WTC11 (cell line): ENCODE measurements around the gene INPP5A. TPM values are rescaled to one million over a fixed set of nuclear protein-coding genes. Genes with fewer than 3 reads are reported as not detected.

ENCODE experiments used
- CREB1 ChIP-seq: sonication (generic); formaldehyde crosslinking; IDR thresholded peaks from 2 replicates; pipeline ENCODE4 v1.8.0; 2023; ENCODE audit warnings: mild to moderate bottlenecking, missing genetic modification reagents
- CREM ChIP-seq: sonication (generic); formaldehyde crosslinking; IDR thresholded peaks from 2 replicates; pipeline ENCODE4 v1.8.1; 2022; ENCODE audit warnings: mild to moderate bottlenecking, missing genetic modification reagents, moderate library complexity
- E2F4 ChIP-seq: sonication (generic); formaldehyde crosslinking; IDR thresholded peaks from 2 replicates; pipeline ENCODE4 v1.8.1; 2022; ENCODE audit warnings: low read depth, mild to moderate bottlenecking, moderate library complexity, missing genetic modification reagents, borderline replicate concordance
- ELF4 ChIP-seq: sonication (generic); formaldehyde crosslinking; IDR thresholded peaks from 2 replicates; pipeline ENCODE4 v1.8.1; 2022; ENCODE audit warnings: low read depth, mild to moderate bottlenecking, moderate library complexity, missing genetic modification reagents
- ETV6 ChIP-seq: sonication (generic); formaldehyde crosslinking; IDR thresholded peaks from 2 replicates; pipeline ENCODE4 v1.8.1; 2022; ENCODE audit warnings: mild to moderate bottlenecking, missing genetic modification reagents
- JUN ChIP-seq: sonication (generic); formaldehyde crosslinking; IDR thresholded peaks from 2 replicates; pipeline ENCODE4 v1.8.0; 2023; ENCODE audit warnings: mild to moderate bottlenecking, missing genetic modification reagents
- MAX ChIP-seq: sonication (generic); formaldehyde crosslinking; IDR thresholded peaks from 2 replicates; pipeline ENCODE4 v1.8.0; 2022; ENCODE audit warnings: mild to moderate bottlenecking, missing genetic modification reagents
- NFYB ChIP-seq: sonication (generic); formaldehyde crosslinking; conservative IDR thresholded peaks from 2 replicates; pipeline ENCODE4 v1.8.0; 2022; ENCODE audit warnings: low read depth, missing genetic modification reagents
- RORB ChIP-seq: fragments of 250-450 bp; sonication (Bioruptor Pico); IDR thresholded peaks from 2 replicates; pipeline ENCODE4 v1.9.0; 2021; ENCODE audit warnings: mild to moderate bottlenecking
- SP1 ChIP-seq: sonication (generic); formaldehyde crosslinking; conservative IDR thresholded peaks from 2 replicates; pipeline ENCODE4 v1.8.1; 2022; ENCODE audit warnings: missing genetic modification reagents
- USF1 ChIP-seq: sonication (generic); formaldehyde crosslinking; IDR thresholded peaks from 2 replicates; pipeline ENCODE4 v1.8.0; 2022; ENCODE audit warnings: mild to moderate bottlenecking, missing genetic modification reagents
- ZBTB21 ChIP-seq: sonication (generic); formaldehyde crosslinking; IDR thresholded peaks from 2 replicates; pipeline ENCODE4 v1.8.1; 2023; ENCODE audit warnings: mild to moderate bottlenecking, missing genetic modification reagents, borderline replicate concordance
- ZNF138 ChIP-seq: sonication (generic); formaldehyde crosslinking; conservative IDR thresholded peaks from 2 replicates; pipeline ENCODE4 v1.8.1; 2022; ENCODE audit warnings: mild to moderate bottlenecking, moderate library complexity, missing genetic modification reagents
- ZNF232 ChIP-seq: sonication (generic); formaldehyde crosslinking; IDR thresholded peaks from 2 replicates; pipeline ENCODE4 v1.8.0; 2022; ENCODE audit warnings: mild to moderate bottlenecking, missing genetic modification reagents
- ZNF317 ChIP-seq: sonication (generic); formaldehyde crosslinking; IDR thresholded peaks from 2 replicates; pipeline ENCODE4 v1.8.1; 2023; ENCODE audit warnings: low read depth, mild to moderate bottlenecking, moderate library complexity, missing genetic modification reagents, borderline replicate concordance
- ZNF396 ChIP-seq: fragments of 250-450 bp; sonication (Bioruptor Pico); IDR thresholded peaks from 2 replicates; pipeline ENCODE4 v1.8.0; 2021; ENCODE audit warnings: mild to moderate bottlenecking, moderate library complexity, borderline replicate concordance
- ZNF671 ChIP-seq: fragments of 250-450 bp; sonication (Bioruptor Pico); IDR thresholded peaks from 2 replicates; pipeline ENCODE4 v1.8.0; 2021; ENCODE audit warnings: mild to moderate bottlenecking
- total RNA-seq: library from RNA; stranded (reverse); gene quantifications from 3 replicates; pipeline ENCODE4 v1.2.3, GENCODE V29; 2021
- TF ChIP-seq, protein P1 (sequence below): sonication (generic); formaldehyde crosslinking; IDR thresholded peaks from 2 replicates; pipeline ENCODE4 v1.8.0; 2022; ENCODE audit warnings: mild to moderate bottlenecking, missing genetic modification reagents
- TF ChIP-seq, protein P2 (sequence below): sonication (generic); formaldehyde crosslinking; IDR thresholded peaks from 2 replicates; pipeline ENCODE4 v1.8.1; 2022; ENCODE audit warnings: missing genetic modification reagents, borderline replicate concordance
- TF ChIP-seq, protein P3 (sequence below): fragments of 250-450 bp; sonication (Bioruptor Pico); IDR thresholded peaks from 2 replicates; pipeline ENCODE4 v1.9.0; 2021; ENCODE audit warnings: mild to moderate bottlenecking, borderline replicate concordance

Gene INPP5A
- total RNA-seq, 1 experiment from 2014 or later = 22.1 TPM

DNA sequence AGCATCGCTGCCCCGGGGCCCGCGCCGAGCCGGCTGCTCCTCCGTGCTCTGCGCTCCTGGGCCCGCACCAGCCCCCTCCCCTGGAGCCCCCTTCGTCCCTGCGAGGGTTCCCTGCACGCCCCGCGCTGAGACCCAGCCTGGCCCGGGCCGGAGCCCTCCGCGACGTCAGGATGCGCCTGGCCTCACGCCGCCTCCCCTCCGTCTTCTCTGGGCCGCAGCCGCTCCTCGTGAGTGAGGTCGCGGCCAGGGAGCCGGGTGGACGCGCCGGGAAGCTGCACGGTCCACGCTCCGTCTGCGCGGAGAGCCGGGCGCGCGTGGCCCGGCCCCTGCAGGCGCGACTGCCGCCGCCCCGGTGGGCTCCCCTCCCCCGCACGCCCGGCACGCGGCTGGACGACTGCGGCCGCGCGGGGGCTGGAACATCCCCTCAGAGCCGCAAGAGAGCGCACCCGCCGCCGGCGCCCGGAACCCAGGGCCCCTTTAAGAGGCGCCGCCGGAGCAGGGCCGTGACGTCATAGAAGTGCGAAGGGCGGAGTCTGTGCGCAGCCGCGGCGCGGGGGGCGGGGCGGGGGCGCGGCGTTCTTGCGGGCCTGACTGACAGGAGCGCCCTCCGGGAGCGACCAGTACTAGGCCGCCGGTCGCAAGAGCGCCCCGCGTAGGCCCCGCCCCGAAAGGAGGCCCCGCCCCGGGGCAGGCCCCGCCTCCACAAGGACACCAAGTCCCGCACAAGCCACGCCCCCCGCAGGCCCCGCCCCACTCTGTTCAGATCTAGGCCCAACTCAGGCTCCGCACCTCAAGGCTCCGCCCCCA lies 507 bp upstream of the INPP5A start (continued):
- no peak for TF ChIP-seq ZNF396 (CRISPR knock-in tag)
- TF ChIP-seq MAX = peak; percentile 35; the same call in 1 of the 2 replicates
- TF ChIP-seq ELF4 (CRISPR knock-in tag) = 0 out of 2 replicates have a peak, but pooled peaks have one; percentile 37
- TF ChIP-seq USF1 (CRISPR knock-in tag) = no peak
- 0 out of 2 replicates have a peak, but pooled peaks have one; percentile 42 for TF ChIP-seq ETV6 (CRISPR knock-in tag)
- TF ChIP-seq SP1 (CRISPR knock-in tag) = peak; percentile 74
- TF ChIP-seq ZNF232 (CRISPR knock-in tag) = no peak
- TF ChIP-seq E2F4 (CRISPR knock-in tag) = no peak
- no peak for TF ChIP-seq CREB1 (CRISPR knock-in tag)
- TF ChIP-seq CREM (CRISPR knock-in tag) = peak; percentile 83
- TF ChIP-seq, protein P1, sequence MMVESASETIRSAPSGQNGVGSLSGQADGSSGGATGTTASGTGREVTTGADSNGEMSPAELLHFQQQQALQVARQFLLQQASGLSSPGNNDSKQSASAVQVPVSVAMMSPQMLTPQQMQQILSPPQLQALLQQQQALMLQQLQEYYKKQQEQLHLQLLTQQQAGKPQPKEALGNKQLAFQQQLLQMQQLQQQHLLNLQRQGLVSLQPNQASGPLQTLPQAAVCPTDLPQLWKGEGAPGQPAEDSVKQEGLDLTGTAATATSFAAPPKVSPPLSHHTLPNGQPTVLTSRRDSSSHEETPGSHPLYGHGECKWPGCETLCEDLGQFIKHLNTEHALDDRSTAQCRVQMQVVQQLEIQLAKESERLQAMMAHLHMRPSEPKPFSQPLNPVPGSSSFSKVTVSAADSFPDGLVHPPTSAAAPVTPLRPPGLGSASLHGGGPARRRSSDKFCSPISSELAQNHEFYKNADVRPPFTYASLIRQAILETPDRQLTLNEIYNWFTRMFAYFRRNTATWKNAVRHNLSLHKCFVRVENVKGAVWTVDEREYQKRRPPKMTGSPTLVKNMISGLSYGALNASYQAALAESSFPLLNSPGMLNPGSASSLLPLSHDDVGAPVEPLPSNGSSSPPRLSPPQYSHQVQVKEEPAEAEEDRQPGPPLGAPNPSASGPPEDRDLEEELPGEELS (CRISPR knock-in tag) = peak; percentile 54; the same call in 1 of the 2 replicates
- TF ChIP-seq ZNF138 (CRISPR knock-in tag) = no peak
- TF ChIP-seq ZNF671 = no peak
- TF ChIP-seq, protein P2, sequence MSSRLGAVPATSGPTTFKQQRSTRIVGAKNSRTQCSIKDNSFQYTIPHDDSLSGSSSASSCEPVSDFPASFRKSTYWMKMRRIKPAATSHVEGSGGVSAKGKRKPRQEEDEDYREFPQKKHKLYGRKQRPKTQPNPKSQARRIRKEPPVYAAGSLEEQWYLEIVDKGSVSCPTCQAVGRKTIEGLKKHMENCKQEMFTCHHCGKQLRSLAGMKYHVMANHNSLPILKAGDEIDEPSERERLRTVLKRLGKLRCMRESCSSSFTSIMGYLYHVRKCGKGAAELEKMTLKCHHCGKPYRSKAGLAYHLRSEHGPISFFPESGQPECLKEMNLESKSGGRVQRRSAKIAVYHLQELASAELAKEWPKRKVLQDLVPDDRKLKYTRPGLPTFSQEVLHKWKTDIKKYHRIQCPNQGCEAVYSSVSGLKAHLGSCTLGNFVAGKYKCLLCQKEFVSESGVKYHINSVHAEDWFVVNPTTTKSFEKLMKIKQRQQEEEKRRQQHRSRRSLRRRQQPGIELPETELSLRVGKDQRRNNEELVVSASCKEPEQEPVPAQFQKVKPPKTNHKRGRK (CRISPR knock-in tag) = no peak
- TF ChIP-seq RORB (CRISPR knock-in tag) = no peak
- TF ChIP-seq, protein P3, sequence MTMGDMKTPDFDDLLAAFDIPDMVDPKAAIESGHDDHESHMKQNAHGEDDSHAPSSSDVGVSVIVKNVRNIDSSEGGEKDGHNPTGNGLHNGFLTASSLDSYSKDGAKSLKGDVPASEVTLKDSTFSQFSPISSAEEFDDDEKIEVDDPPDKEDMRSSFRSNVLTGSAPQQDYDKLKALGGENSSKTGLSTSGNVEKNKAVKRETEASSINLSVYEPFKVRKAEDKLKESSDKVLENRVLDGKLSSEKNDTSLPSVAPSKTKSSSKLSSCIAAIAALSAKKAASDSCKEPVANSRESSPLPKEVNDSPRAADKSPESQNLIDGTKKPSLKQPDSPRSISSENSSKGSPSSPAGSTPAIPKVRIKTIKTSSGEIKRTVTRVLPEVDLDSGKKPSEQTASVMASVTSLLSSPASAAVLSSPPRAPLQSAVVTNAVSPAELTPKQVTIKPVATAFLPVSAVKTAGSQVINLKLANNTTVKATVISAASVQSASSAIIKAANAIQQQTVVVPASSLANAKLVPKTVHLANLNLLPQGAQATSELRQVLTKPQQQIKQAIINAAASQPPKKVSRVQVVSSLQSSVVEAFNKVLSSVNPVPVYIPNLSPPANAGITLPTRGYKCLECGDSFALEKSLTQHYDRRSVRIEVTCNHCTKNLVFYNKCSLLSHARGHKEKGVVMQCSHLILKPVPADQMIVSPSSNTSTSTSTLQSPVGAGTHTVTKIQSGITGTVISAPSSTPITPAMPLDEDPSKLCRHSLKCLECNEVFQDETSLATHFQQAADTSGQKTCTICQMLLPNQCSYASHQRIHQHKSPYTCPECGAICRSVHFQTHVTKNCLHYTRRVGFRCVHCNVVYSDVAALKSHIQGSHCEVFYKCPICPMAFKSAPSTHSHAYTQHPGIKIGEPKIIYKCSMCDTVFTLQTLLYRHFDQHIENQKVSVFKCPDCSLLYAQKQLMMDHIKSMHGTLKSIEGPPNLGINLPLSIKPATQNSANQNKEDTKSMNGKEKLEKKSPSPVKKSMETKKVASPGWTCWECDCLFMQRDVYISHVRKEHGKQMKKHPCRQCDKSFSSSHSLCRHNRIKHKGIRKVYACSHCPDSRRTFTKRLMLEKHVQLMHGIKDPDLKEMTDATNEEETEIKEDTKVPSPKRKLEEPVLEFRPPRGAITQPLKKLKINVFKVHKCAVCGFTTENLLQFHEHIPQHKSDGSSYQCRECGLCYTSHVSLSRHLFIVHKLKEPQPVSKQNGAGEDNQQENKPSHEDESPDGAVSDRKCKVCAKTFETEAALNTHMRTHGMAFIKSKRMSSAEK (CRISPR knock-in tag) = 0 out of 2 replicates have a peak, but pooled peaks have one; percentile 17
- TF ChIP-seq NFYB (CRISPR knock-in tag) = 0 out of 2 replicates have a peak, but pooled peaks have one; percentile 11
- TF ChIP-seq ZBTB21 (CRISPR knock-in tag) = peak; percentile 88; the same call in 1 of the 2 replicates
- no peak for TF ChIP-seq ZNF317
- TF ChIP-seq JUN (CRISPR knock-in tag) = peak; percentile 81; the same call in 1 of the 2 replicates
